PC-9 (cell line): Measurements from ENCODE around the gene CACNA1G. TPM values are rescaled to one million over a fixed set of nuclear protein-coding genes. Genes with fewer than 3 reads are reported as not detected.

Experiments
- BruUV-seq: library from RNA; stranded (reverse); fragments of 400-500 nt; replicated peaks from 2 replicates; lab custom pipeline; 2021; lab: Mats Ljungman, UMichigan
- CTCF ChIA-PET: fragments of 300-600 bp; sonication (Branson Sonifier 250); formaldehyde crosslinking; loops from one replicate; lab custom pipeline; 2022; ENCODE audit warnings: antibody characterized with exemption; lab: Charles Lee
- POLR2A ChIA-PET: fragments of 300-600 bp; sonication (Branson Sonifier 250); formaldehyde crosslinking; loops from one replicate; lab custom pipeline; 2022; ENCODE audit warnings: antibody characterized with exemption; ENCODE audit not compliant: unreplicated experiment; lab: Charles Lee
- DNase-seq, 2 experiments: peaks; one replicate each; pipeline versions ENCODE4 v3.0.0 to v3.0.0-alpha.2; 2015 to 2022; ENCODE audit warnings: mixed read lengths in 1 of 2
- H2AFZ ChIP-seq: fragments of 200-600 bp; sonication (generic); 2 replicates; pipeline ENCODE4 v1.8.1; 2017; ENCODE audit warnings: antibody characterized with exemption
- H3F3A ChIP-seq: fragments of 200-600 bp; sonication (generic); 2 replicates; pipeline ENCODE4 v1.8.1; 2017; ENCODE audit warnings: antibody characterized with exemption, mild to moderate bottlenecking, low read depth; ENCODE audit not compliant: insufficient read depth
- H3K27ac ChIP-seq: fragments of 200-600 bp; sonication (generic); 2 replicates; pipeline ENCODE4 v1.6.1; 2016; ENCODE audit warnings: mixed run types
- H3K27me3 ChIP-seq: fragments of 200-600 bp; sonication (generic); 2 replicates; pipeline ENCODE4 v1.6.1; 2016; ENCODE audit warnings: low read depth, mixed run types; ENCODE audit not compliant: insufficient read depth
- H3K36me3 ChIP-seq: fragments of 200-600 bp; sonication (generic); 2 replicates; pipeline ENCODE4 v1.6.1; 2016; ENCODE audit warnings: low read depth, mixed run types
- H3K4me1 ChIP-seq: fragments of 200-600 bp; sonication (generic); replicated peaks from 2 replicates; pipeline ENCODE4 v1.6.1; 2016; ENCODE audit warnings: mixed run types; ENCODE audit not compliant: insufficient read depth
- H3K4me2 ChIP-seq: fragments of 200-600 bp; sonication (generic); 2 replicates; pipeline ENCODE4 v1.6.1; 2017; ENCODE audit warnings: mixed run types
- H3K4me3 ChIP-seq: fragments of 200-600 bp; sonication (generic); 2 replicates; pipeline ENCODE4 v1.6.1; 2016; ENCODE audit warnings: mixed run types
- H3K79me2 ChIP-seq: fragments of 200-600 bp; sonication (generic); 2 replicates; pipeline ENCODE4 v1.6.1; 2017; ENCODE audit warnings: low read depth, mixed run types
- H3K9me2 ChIP-seq: fragments of 200-600 bp; sonication (generic); 2 replicates; pipeline ENCODE4 v1.8.1; 2017; ENCODE audit warnings: mild to moderate bottlenecking; ENCODE audit not compliant: insufficient read depth
- H3K9me3 ChIP-seq: fragments of 200-600 bp; sonication (generic); 2 replicates; pipeline ENCODE4 v1.8.1; 2016; ENCODE audit warnings: low read depth; ENCODE audit not compliant: insufficient read depth
- H4K20me1 ChIP-seq: fragments of 200-600 bp; sonication (generic); 2 replicates; pipeline ENCODE4 v1.8.1; 2017; ENCODE audit not compliant: insufficient read depth
- EZH2 ChIP-seq: fragments of 200-600 bp; sonication (generic); IDR thresholded peaks from 2 replicates; pipeline ENCODE4 v1.8.0; 2017; ENCODE audit warnings: antibody characterized with exemption, low read depth
- intact Hi-C: fragments of 100-400 bp; cut with micrococcal nuclease; formaldehyde crosslinking; loops from one replicate; pipeline ENCODE4 v1.10.0; 2022; ENCODE audit not compliant: unreplicated experiment
- total RNA-seq: library from RNA; stranded (reverse); gene quantifications from 2 replicates; pipeline ENCODE4 v1.2.3, GENCODE V29; 2021
- TF ChIP-seq, protein P1 (sequence below): fragments of 200-600 bp; sonication (generic); conservative IDR thresholded peaks from 2 replicates; pipeline ENCODE4 v1.6.1; 2017; ENCODE audit warnings: mixed run types, antibody characterized with exemption, mild to moderate bottlenecking, moderate library complexity

CACNA1G gene
- total RNA-seq, 1 experiment from 2014 or later: 0.46 TPM

DNA sequence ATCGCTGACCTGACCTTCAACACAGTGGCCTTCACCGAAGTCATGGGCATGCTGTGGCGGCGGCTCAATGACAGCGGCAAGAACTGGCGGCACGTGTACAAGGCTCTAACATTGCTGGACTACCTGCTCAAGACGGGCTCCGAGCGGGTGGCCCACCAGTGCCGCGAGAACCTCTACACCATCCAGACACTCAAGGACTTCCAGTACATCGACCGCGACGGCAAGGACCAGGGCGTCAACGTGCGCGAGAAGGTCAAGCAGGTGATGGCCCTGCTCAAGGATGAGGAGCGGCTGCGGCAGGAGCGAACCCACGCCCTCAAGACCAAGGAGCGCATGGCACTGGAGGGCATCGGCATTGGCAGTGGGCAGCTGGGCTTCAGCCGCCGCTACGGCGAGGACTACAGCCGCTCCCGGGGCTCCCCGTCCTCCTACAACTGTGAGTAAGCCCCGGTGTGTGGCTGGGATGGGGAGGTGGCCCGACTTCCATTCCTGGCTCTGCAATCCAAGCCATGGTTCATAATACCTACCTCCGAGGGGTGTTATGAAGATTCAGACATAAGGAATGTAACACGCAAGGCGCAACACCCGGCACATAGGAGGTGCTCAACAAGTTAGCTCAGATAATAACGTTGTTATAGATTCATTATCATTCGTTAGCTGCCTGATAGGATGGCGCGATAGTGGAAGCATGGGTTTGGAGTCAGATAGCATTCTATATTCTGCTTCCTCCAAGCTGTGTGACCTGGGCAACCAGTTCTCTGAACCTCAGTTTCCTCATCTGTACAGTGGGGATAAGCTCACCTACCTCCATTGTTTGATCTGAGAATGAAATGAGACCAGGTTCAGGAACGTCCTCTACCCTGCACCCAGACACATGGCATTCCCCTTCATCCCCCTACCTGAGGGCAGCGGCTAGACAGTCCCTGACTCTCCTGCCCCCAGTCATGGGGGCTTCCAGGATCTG lies 23.6 kb upstream of the CACNA1G start:
- Histone ChIP-seq H3K27ac (no peak overlapping the region), H3K4me1 (peaks cover 29% of the 10 kb centered on the region), H3K4me3 (no peak overlapping the region), H3K36me3 (peaks cover 4% of the 10 kb centered on the region; the same call in 1 of the 2 replicates), H3F3A (peaks cover 26% of the 10 kb centered on the region), H3K9me2 (no peaks in the 10 kb centered on the region), H4K20me1 (no peaks in the 10 kb centered on the region; the same call in none of the 2 replicates), H3K4me2 (no peak overlapping the region), H2AFZ (no peak overlapping the region), H3K27me3 (no peaks in the 10 kb centered on the region), H3K79me2 (peaks cover 34% of the 10 kb centered on the region), H3K9me3 (no peaks in the 10 kb centered on the region)
- TF ChIP-seq, protein P1, sequence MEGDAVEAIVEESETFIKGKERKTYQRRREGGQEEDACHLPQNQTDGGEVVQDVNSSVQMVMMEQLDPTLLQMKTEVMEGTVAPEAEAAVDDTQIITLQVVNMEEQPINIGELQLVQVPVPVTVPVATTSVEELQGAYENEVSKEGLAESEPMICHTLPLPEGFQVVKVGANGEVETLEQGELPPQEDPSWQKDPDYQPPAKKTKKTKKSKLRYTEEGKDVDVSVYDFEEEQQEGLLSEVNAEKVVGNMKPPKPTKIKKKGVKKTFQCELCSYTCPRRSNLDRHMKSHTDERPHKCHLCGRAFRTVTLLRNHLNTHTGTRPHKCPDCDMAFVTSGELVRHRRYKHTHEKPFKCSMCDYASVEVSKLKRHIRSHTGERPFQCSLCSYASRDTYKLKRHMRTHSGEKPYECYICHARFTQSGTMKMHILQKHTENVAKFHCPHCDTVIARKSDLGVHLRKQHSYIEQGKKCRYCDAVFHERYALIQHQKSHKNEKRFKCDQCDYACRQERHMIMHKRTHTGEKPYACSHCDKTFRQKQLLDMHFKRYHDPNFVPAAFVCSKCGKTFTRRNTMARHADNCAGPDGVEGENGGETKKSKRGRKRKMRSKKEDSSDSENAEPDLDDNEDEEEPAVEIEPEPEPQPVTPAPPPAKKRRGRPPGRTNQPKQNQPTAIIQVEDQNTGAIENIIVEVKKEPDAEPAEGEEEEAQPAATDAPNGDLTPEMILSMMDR: no peak
- TF ChIP-seq EZH2: no peak
- intact Hi-C loops: no loop called here
- ChIA-PET POLR2A (no interaction called here), CTCF (no interaction called here)
- no TSS peak for BruUV-seq
- DNase-seq: no peak

DNA sequence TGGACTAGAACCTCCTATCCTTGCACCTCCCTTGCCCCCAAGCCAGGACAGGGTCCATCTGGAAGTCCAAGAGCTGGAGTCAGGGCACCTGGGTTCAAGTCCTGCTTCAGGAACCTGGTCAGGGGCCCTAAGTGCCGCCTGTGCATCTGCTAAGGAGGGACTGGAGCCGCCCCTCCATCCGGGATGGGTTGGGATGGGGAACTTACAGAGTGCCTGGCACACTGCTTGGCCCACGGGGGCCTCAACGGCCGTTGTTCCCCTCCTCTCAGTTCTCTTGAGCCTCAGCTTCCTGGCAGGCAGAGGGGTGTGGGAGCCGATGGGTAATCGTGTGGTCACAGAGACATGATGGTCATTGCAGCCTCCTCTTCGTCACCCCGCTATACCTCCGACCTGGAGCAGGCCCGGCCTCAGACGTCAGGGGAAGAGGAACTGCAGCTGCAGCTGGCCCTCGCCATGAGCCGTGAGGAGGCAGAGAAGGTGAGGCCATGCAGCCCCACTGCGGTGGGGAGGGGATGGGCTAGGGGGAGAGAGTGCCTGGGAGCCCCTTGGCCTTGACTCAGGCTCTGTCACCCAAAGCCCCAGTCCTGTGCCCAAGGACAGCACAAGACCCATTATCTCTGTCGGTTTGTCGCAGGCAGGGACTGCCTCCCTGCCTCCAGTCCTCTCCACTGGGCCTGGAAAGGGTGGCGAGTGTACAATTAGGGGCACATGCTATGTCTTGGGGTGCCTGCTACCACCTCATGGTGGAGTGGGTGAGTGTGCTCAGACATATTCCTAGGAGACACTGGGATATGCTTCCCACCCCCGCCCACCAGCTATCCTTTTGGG lies 22.6 kb upstream of the CACNA1G start:
- Histone ChIP-seq H3K27ac (no peak overlapping the region), H4K20me1 (no peaks in the 10 kb centered on the region; the same call in none of the 2 replicates), H3F3A (peaks cover 33% of the 10 kb centered on the region), H2AFZ (no peak overlapping the region), H3K79me2 (peaks cover 26% of the 10 kb centered on the region), H3K4me3 (no peak overlapping the region), H3K4me2 (no peak overlapping the region), H3K27me3 (no peaks in the 10 kb centered on the region), H3K36me3 (peaks cover 4% of the 10 kb centered on the region; the same call in 1 of the 2 replicates), H3K4me1 (peaks cover 29% of the 10 kb centered on the region), H3K9me2 (no peaks in the 10 kb centered on the region), H3K9me3 (no peaks in the 10 kb centered on the region)
- no TSS peak for BruUV-seq
- POLR2A ChIA-PET: no interaction called here
- no peak for TF ChIP-seq EZH2
- TF ChIP-seq, protein P1: no peak
- intact Hi-C loops: no loop called here
- no peak for DNase-seq
- CTCF ChIA-PET: no interaction called here
